Neural cell (in vitro differentiated cells): ENCODE measurements around the gene MAG. TPM values are rescaled to one million over a fixed set of nuclear protein-coding genes. Genes with fewer than 3 reads are reported as not detected.

Source experiments
- H2AFZ ChIP-seq: fragments of 200-600, 300-800 bp; sonication (generic), shearing (Covaris generic); 2 replicates; pipeline ENCODE4 v1.6.0; 2014; ENCODE audit warnings: low read depth, mild to moderate bottlenecking, antibody characterized with exemption, low read length, moderate library complexity
- H3F3A ChIP-seq: fragments of 200-600 bp; shearing (Covaris generic); 2 replicates; pipeline ENCODE4 v1.6.1; 2016; ENCODE audit warnings: mild to moderate bottlenecking, moderate library complexity, mixed read lengths, antibody characterized with exemption, low read length; ENCODE audit not compliant: insufficient read depth, poor library complexity, severe bottlenecking
- H3K27ac ChIP-seq: fragments of 200-600, 300-800 bp; sonication (generic), shearing (Covaris generic); 2 replicates; pipeline ENCODE4 v1.5.1; 2014; ENCODE audit warnings: mild to moderate bottlenecking, low read length, moderate library complexity
- H3K27me3 ChIP-seq: fragments of 300-800, 200-600 bp; sonication (generic), shearing (Covaris generic); 2 replicates; pipeline ENCODE4 v1.6.0; 2014; ENCODE audit warnings: mild to moderate bottlenecking, low read depth, low read length, moderate library complexity; ENCODE audit not compliant: insufficient read depth
- H3K36me3 ChIP-seq: fragments of 300-800, 200-600 bp; sonication (generic), shearing (Covaris generic); 2 replicates; pipeline ENCODE4 v1.5.1; 2014; ENCODE audit warnings: mild to moderate bottlenecking, antibody characterized with exemption, low read length, moderate library complexity; ENCODE audit not compliant: insufficient read depth
- H3K4me2 ChIP-seq: fragments of 300-800, 200-600 bp; sonication (generic), shearing (Covaris generic); 2 replicates; pipeline ENCODE4 v1.6.0; 2014; ENCODE audit warnings: mild to moderate bottlenecking, low read length
- H3K4me3 ChIP-seq: fragments of 300-800, 200-600 bp; sonication (generic), shearing (Covaris generic); 2 replicates; pipeline ENCODE4 v1.5.1; 2014; ENCODE audit warnings: mild to moderate bottlenecking, low read length, moderate library complexity
- H3K79me2 ChIP-seq: fragments of 200-600 bp; shearing (Covaris generic); replicated peaks from 2 replicates; pipeline ENCODE4 v1.6.0; 2014; ENCODE audit warnings: mild to moderate bottlenecking, low read length, moderate library complexity; ENCODE audit not compliant: insufficient read depth
- H3K9ac ChIP-seq: fragments of 300-800, 200-600 bp; sonication (generic), shearing (Covaris generic); 2 replicates; pipeline ENCODE4 v1.6.1; 2016; ENCODE audit warnings: mild to moderate bottlenecking, low read length, mixed read lengths
- H3K9me2 ChIP-seq: fragments of 200-600 bp; shearing (Covaris generic); 2 replicates; pipeline ENCODE4 v1.6.1; 2016; ENCODE audit warnings: mild to moderate bottlenecking, low read length, mixed read lengths; ENCODE audit not compliant: insufficient read depth
- H3K9me3 ChIP-seq: fragments of 200-600, 300-800 bp; sonication (generic), shearing (Covaris generic); 2 replicates; pipeline ENCODE4 v1.6.1; 2016; ENCODE audit warnings: mild to moderate bottlenecking, mixed run types, low read length, moderate library complexity, mixed read lengths
- H4K20me1 ChIP-seq: fragments of 200-600 bp; shearing (Covaris generic); 2 replicates; pipeline ENCODE4 v1.6.1; 2016; ENCODE audit warnings: mild to moderate bottlenecking, mixed run types; ENCODE audit not compliant: insufficient read depth
- CTCF ChIP-seq: fragments of 450-650 bp; IDR thresholded peaks from 2 replicates; pipeline ENCODE4 v1.5.1; 2014; ENCODE audit warnings: antibody characterized with exemption, mild to moderate bottlenecking, moderate library complexity; ENCODE audit not compliant: poor library complexity, severe bottlenecking
- EP300 ChIP-seq: fragments of 450-650 bp; conservative IDR thresholded peaks from 2 replicates; pipeline ENCODE4 v1.6.1; 2014; ENCODE audit warnings: antibody characterized with exemption, mild to moderate bottlenecking, moderate library complexity; ENCODE audit not compliant: poor library complexity, severe bottlenecking
- EZH2 ChIP-seq: fragments of 200-600, 300-800 bp; shearing (Covaris generic), sonication (generic); IDR thresholded peaks from 2 replicates; pipeline ENCODE4 v1.6.1; 2014; ENCODE audit warnings: antibody characterized with exemption, low read length, borderline replicate concordance, mild to moderate bottlenecking; ENCODE audit not compliant: insufficient read depth, poor library complexity, severe bottlenecking
- MXI1 ChIP-seq: fragments of 450-650 bp; conservative IDR thresholded peaks from 2 replicates; pipeline ENCODE4 v1.6.1; 2014; ENCODE audit warnings: antibody characterized with exemption, mild to moderate bottlenecking; ENCODE audit not compliant: poor library complexity, severe bottlenecking
- POLR2AphosphoS5 ChIP-seq: IDR thresholded peaks from 2 replicates; pipeline ENCODE4 v1.6.1; 2012
- RAD21 ChIP-seq: fragments of 450-650 bp; conservative IDR thresholded peaks from 2 replicates; pipeline ENCODE4 v1.6.1; 2014; ENCODE audit warnings: antibody characterized with exemption, mild to moderate bottlenecking, moderate library complexity
- REST ChIP-seq: IDR thresholded peaks from 2 replicates; pipeline ENCODE4 v1.6.1; 2012; ENCODE audit warnings: borderline replicate concordance
- SMC3 ChIP-seq: fragments of 450-650 bp; conservative IDR thresholded peaks from 2 replicates; pipeline ENCODE4 v1.6.1; 2014; ENCODE audit warnings: antibody characterized with exemption, mild to moderate bottlenecking, moderate library complexity; ENCODE audit not compliant: poor library complexity
- TAF1 ChIP-seq: IDR thresholded peaks from 2 replicates; pipeline ENCODE4 v1.6.1; 2012; ENCODE audit warnings: low read depth
- polyA minus RNA-seq: library from RNA; depleted of rRNA, polyadenylated mRNA; stranded (reverse); fragments of >200 nt; gene quantifications from 2 replicates; pipeline ENCODE4 v1.2.3, GENCODE V29; 2014
- polyA plus RNA-seq: library from polyadenylated mRNA; depleted of rRNA; stranded (reverse); fragments of >200 nt; gene quantifications from 2 replicates; pipeline ENCODE4 v1.2.3, GENCODE V29; 2014

Gene MAG
- polyA plus RNA-seq (not detected in 2 replicates), polyA minus RNA-seq (not detected in 2 replicates)

- no peak within 1 kb of the TSS for H3K27ac ChIP-seq
- H3K9me3 ChIP-seq: no peaks in the 10 kb centered on the region
- H4K20me1 ChIP-seq: no peaks in the 10 kb centered on the region
- TF ChIP-seq RAD21 (no peak), POLR2AphosphoS5 (no peak), MXI1 (no peak)
- no peaks in the 10 kb centered on the region for H3F3A ChIP-seq
- H2AFZ ChIP-seq: no peak within 1 kb of the TSS
- no peak within 1 kb of the TSS for H3K4me3 ChIP-seq
- H3K9me2 ChIP-seq: no peaks in the 10 kb centered on the region
- H3K9ac ChIP-seq: no peak within 1 kb of the TSS
- H3K4me2 ChIP-seq: no peak within 1 kb of the TSS
- no peaks in the 10 kb centered on the region for H3K79me2 ChIP-seq
- H3K27me3 ChIP-seq: no peaks in the 10 kb centered on the region
- no peaks in the 10 kb centered on the region for H3K36me3 ChIP-seq
Measured at GRCh38 chr19:35291916-35292315, at the start of gene MAG. MAG (plus strand) TSS chr19:35292161; CDS start chr19:35295409, 3,248 bp downstream.

- Histone ChIP-seq H3K27me3 (peaks cover 38% of the 10 kb centered on the region), H3K9ac (no peak overlapping the region), H4K20me1 (no peaks in the 10 kb centered on the region), H3K9me2 (no peaks in the 10 kb centered on the region), H3K36me3 (no peaks in the 10 kb centered on the region), H3K4me2 (no peak overlapping the region), H3K9me3 (no peaks in the 10 kb centered on the region), H2AFZ (no peak overlapping the region), H3K79me2 (no peaks in the 10 kb centered on the region), H3K4me3 (no peak overlapping the region), H3K27ac (no peak overlapping the region), H3F3A (no peaks in the 10 kb centered on the region)
- TF ChIP-seq REST (no peak), TAF1 (no peak), RAD21 (no peak), POLR2AphosphoS5 (no peak), CTCF (no peak), MXI1 (no peak), EP300 (no peak), EZH2 (no peak), SMC3 (no peak)
Measured at GRCh38 chr19:35246466-35247092, 45.4 kb upstream of the MAG start.
